GM18502 (cell line): ENCODE measurements around the gene LGR4.

ENCODE experiments used
- ATAC-seq: cut with Tn5 transposase; IDR thresholded peaks from one replicate; pipeline ENCODE4 v1.9.1; 2021; ENCODE audit warnings: mild to moderate bottlenecking; ENCODE audit not compliant: unreplicated experiment, poor library complexity

Gene LGR4

DNA sequence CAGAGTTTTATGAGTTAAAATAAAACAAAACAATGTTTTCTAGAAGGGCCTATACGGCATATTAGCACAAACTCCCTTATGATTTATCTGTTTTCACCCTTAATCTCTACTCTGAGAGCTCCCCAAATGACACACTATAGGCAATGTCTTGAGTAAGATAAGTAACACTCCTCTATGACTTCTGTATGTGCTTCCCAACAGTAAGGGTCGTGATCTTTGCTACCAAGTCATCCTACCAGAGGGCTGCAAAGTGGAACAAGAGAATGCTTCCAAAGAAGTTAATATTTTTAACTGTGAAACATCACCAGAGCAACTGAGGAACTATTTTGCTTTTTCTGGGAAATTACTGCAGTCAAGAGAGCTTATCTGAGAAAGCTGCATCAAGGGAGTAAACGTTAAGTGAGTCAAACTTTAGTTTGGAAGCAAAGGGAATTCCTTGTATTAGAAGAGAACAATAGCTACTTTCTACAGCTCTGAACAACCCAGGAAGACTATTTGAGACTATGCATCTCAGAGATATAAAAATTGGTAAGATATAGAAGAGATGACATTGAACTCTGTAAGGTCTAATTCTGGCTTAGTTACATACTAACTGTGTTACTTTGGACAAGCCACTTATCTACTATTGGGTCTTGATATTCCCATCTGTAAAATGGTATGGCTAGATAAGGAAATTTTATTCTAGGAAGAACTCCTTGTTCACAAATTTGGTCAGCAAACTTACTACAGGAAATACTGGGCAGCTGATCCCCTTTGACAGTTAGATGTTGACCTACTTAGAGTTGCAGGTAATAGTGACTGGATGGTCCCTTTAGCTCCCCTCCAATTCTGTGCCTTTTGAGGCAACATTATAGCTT lies 65.9 kb downstream of the LGR4 start:
- no peak for ATAC-seq

DNA sequence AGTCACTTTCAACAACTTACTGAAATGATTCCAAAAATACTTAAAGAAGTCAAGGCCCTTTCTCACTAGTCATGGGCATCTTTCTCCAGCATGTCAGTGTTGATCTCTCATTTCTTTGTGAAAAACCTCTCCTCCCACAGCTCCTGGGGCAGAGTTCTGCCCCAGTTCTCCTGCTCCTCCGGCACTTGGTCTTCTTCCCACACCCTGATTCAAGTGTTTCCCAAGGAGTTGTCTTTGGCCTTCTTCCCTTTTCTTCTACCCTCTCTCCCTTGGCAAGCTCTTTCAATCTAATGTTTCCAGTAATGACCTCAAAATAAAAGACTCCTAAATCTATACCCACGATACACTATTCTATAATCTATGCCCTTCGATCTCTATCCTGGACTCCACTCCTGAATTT lies 67.5 kb downstream of the LGR4 start:
- no peak for ATAC-seq

DNA sequence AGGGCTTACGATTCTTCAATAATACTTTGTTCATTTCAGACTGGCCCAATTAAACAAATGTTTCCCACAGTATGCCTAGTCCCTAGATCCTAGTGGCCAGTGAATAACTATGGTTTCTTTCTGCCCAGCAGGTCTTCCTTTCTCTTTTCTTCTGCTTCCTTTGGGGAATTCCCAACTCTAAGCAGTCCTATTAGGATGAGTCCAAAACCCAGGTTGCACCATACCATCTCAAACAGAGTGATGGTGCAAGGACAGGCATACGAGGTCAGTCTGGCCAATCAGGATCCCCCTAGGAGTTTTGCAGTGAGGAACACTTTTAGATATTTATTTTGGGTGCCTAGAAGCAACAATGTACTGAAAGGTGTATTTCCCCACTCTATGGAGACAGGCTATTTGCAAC lies 68.2 kb downstream of the LGR4 start:
- ATAC-seq: no peak

DNA sequence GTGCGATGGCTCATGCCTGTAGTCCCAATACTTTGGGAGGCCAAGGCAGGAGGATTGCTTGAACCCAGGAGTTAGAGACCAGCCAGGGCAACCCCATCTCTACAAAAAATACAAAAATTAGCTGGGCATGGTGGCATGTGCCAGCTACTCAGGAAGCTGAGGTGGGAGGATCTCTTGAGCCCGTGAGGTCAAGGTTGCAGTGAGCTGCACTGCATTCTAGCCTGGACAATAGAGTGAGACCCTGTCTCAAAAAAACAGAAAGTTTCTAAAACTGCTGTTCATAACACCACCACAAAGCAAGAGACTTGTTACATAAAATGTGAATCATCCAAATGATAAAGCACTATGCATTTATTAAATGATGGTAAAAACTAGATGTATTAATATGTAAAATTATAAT lies 69.4 kb downstream of the LGR4 start:
- no peak for ATAC-seq

DNA sequence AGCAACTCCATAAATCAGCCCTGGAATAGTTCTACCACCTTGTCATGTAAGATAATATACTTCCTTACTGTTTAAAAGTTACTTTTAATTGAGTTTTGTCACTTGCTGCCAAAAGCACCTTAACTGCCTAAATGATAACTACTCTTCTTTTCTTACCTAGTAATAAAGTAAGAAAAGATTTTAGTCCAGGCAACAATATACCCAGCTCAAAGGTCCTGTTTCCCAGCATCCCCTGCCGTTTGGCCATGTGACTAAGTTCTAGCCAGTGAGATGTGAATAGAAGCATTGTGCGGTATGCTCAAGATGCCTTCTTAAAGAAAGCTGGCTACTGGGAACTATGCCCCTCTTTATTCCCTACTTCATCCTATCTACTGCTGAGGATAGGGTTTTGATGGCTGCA lies 70.1 kb downstream of the LGR4 start:
- no peak for ATAC-seq

DNA sequence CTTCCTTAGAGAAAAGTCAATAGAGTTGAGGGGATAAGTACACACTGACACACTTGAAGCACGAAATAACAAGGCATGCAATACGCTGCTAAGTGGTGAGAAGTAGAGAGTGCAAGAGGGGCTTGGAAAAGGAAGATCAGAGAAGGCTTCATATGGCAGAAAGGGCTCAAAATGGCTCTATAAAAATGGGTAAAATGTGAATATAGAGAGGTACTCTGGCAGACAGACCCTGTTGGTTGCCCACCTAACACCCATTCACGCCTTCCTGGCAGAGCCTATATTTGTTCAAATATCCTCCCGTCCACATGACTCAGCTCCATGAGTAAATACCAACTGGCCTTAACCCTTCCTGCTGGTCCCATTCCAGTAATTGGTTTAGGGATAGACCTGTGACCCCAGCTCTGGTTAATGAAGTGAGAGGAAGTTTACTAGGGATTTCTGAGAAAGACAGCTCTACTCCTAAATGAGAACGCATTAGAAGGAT lies 70.7 kb downstream of the LGR4 start:
- ATAC-seq: no peak

DNA sequence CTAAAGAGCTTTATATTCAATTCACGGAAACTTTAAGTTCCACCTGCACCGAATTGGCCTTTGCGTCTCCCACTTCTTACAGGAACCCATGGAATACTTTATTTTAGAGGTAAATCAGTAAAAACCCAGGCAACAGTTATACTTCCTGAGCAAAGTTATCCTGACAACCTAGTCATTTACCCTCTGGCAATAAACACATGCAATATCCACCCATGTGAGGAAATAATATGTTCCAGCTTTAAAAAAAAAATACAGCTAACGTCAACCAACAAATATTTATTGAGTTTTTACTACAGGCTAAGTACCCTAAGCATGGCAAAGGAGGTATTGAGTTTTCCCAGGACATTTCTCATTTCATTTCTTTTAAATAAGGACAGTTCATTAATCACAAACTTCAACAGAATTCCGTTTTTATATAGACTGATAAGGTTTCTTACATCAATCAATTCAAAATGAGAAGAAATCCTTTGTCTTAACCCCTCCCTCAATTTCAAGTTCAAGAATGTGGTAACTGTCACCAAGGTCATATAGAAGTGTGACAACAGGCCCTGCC lies 71.2 kb downstream of the LGR4 start:
- ATAC-seq: no peak

DNA sequence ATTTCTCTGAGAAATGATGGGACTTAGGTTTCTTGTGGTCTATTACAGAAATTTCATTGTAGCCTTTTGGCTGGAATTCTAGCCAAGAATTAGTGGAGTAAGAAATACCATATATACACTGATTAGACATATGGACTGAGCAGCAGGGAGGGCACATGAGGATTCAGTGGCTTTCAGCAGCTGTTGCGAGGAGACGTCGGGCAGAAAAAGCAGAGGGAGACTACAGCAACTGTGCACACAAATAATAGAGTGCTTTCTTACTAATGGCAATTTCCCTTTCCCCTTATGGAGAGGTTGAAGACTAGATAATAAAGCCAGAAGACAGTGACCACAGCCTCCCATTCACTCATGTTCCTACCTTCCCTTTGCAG lies 74.2 kb downstream of the LGR4 start:
- no peak for ATAC-seq

DNA sequence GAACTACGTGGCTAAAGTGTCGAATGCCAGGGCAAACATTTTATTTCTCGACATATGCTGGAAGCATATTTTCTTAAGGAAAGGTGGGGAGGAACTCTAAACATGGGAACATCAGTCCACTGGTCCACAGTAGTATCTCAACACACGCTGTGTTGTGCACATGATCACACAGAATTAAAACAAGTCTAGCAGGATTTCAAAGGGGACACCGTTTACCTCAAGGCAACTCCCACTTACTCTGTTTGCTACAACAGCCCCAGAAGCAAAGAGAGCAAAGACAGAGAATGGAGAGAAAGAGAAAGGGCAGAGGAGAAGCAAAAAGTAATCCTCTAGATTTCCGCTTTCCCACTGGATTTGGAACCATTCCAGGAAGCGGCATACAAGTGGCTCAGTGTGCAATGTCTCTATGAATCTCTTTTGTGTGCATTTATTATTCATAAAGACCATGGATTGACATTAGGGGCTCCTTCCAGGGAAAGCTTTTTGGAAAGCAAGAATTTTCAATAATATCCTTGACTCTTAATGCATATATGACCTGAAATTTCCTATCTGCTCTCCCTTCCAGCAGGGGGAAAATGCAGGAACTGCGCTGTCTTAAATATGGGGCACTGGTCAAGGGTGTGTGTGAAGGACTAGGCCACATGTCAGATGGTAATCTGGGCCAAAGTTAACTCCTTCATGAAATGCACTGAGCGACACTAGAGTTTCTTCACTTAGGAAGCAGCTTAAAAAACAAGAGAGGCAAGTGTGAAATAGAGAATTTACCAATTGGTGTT lies 74.8 kb downstream of the LGR4 start:
- no peak for ATAC-seq

DNA sequence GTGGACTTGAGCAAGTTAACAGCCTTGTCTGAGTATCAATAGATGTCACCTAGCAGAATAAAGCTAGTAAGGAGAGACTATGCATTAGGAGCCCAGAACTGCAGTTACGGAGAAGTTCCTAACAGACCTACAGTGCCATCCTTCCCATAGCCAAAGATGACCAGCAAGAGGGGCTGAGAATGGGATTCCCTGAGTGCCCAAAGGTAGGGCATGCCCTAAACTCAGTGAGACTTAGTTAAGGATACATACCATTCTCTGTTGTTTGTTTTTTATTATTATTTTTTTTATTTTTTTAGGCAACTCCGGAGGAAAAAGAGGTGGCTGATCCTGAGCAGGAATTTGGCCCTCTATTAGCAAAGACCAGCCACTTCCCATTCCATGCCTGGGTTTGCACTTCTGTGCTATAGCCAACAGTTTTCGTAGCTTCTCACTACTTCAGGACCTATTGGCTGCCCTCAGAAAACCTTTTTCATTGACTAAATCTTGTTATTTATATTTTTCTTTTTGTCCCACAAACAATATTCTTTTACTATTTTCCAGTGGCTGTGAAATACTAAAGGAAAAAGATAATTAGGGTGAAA lies 76.2 kb downstream of the LGR4 start:
- ATAC-seq: no peak

DNA sequence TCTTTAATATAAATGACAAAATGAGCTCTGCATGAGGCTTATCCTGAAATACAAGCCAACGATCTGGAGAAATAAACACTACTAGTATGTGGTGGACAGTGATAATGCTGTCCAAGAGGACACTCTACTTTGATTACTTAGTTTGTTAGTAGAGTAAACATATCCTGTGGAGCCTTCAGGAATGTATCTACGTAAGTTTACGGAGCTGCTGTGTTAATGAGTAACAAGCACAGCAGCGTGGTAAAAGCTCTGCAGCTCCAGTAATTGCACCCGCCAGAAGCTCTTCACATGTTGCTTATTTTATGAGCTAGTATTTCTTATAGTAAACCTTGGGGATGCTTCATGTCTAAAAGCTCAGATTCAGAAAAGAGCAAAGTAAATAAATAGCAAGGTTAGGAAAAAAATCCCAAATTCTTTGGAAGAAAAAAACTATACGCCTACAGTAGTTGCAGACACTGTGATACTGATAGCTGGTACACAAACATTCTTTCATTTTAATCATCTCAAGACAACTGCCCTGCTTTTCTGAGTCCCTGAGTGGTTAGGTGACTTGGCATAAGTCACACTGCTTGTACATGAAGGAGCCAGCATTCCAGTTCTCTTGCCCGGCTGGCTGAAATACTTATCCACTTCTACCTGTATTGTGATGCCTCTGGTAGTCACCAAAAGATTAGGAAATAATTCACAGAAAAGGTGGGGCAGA lies 76.9 kb downstream of the LGR4 start:
- no peak for ATAC-seq

DNA sequence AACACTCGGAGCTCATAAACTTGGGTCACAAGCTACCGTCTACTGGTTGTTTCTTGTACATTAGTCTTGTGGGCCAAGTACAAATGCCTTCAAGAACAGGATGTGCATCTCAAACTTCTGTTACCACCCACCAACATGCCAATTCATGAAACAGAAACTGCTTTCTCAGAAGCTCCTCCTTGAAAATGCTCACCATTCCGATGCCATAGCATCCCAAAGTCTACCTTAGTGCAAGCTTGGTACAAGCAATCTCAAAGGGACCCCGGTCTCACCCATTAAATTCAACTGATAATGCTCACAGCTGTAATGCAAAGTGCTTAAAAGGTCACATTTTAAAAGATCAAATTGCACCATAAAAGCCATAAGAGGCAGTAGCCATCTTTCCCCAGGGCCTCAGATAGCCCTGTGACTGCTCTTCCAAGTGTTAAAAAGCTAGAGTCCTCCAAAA lies 77.8 kb downstream of the LGR4 start:
- no peak for ATAC-seq

DNA sequence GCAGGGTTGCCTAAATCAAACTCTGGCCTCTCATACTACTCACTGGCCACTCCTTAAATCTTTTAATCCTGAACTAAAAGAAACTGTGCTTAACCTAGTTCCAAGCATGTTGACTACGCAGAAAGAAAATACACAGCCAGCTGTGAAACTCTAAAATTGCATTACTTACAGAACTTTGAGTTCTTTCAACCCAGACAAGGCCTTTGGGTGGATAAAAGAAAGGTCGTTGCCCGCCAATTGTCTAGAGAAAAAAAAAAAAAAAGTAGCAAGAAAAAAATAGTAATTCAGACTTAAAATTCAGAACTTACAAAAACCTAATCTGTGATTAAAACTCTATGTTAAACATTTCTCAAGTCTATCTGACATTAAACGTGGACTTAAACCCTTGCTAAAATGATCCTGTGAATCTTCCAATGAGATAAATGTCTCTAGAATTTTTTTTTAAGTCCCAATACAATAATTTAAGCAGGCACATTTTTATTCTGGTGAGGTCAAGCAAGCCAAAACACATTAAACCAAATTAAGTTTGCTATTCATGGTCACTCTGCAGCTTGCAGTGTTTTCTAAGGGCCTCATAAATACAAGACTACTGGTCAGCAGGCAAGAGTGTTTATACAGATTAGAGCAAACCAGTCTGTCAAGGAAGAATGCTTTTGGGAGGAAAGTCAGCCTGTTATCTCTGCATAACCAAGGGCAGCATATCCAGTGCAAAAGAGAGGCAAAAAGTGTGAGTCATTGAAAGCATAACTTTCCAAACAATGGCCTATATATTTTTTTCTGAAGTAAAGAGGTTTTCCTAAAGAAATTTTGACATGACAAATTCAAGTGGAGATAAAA lies 80.1 kb downstream of the LGR4 start:
- no peak for ATAC-seq

DNA sequence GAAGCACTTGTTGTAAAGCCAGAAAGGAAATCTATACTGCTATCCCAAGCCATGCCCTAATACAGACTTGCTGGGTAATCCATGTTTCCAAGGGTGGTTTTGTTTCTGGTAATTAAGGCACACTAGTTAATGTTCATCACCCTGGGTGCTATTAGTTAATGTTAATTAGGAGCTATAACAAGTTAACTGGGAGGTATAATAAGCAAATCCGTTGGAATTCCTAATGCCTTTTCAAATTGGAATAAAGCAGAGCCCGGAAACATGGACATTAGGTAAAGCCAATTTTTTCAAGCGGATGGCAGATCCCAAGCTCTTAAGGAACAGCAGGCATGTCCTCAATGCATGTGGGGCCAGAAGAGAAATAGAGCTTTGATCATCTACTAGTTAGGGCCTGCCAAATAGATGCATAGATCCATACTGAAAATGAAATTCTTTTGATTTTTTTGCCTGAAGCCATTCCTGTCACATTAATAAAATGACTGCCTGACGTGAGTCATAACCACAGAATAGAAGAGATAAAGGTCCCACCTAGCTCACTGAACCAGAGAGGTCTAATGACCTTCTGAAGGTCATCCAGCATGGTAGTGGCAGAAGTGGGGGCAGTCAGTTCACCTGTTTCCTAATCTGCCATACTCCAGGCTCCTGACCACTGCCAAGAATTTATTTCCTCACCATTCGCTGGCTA lies 81.1 kb downstream of the LGR4 start:
- ATAC-seq: no peak

DNA sequence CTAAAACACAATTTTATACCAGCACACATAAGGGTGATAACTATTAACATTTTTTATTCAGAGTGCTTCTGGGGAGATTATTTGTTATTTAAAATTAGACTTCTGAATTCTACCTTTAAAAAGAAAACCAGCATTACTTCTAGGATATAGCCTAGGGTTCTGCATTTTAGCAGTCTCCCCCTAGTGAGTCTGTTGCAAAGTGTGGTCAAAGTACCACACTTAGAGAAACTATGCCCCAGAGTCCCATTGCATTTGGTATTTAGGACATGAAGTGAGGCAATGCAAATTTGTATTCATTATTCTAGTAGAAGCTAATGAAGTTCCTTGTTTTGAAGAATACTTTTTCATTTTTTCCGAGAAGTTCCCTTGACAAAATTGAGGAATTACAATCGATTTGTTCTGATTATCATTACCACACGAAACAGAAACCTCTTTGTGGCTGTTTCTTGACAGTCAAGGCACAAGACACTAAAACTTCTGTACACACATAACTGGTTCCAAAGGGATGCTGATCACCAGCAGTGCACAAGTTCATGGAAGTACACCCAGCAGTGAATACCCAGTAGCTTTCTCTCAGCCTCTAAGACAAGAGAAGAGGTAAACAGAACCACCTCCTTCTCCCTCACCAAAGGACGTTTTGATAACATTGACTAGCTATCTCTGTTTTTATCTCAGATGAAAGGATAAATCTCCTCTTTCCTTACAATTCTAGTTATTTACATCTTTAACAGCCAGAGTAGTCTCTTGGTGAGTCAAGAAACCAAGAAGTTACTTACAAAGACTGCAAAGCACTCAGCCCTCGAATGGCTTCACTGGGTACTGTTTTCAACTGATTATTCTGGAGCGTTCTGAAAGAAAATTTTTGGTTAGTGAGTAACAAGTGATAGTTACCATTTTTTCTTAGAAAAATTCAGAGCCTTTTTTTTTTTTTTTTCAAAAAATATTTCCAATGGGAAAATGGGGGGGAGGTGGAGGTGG lies 82.0 kb downstream of the LGR4 start:
- ATAC-seq: no peak

DNA sequence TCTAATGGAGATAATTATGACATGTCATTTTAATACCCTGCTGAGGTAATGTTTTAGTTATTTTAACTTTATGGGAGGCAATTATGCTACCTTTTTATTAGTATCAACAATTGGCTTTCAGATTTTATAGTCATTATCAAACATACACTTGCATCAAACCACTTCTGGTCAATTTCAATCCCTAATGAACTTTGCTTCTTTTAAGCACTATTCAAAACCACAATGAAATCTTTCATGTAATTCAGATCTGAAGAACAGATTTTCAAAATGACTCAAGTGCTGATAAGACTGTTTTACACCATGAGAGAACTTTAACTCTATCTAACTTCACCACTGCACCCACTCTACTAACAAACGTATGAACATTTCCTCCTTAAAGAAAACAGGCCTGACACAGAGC lies 83.7 kb downstream of the LGR4 start:
- ATAC-seq: no peak

DNA sequence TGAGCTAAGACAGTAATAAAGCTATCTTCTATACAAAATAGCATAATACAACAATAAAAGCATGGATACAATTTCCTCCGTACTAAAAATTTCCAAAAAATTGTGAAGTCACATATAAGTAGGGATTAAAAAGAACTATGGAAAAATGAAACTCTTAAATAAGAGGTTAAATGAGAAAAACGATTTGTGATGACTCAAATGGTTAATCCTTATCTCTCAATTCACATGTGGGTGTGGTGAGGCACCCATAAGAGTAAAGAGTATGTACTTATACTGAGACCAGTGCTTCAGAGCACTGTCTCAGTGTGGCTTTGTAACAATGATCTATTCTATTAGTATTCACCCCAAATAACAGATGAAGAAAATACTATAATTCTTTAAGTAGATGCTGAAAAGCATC lies 84.6 kb downstream of the LGR4 start:
- ATAC-seq: no peak

DNA sequence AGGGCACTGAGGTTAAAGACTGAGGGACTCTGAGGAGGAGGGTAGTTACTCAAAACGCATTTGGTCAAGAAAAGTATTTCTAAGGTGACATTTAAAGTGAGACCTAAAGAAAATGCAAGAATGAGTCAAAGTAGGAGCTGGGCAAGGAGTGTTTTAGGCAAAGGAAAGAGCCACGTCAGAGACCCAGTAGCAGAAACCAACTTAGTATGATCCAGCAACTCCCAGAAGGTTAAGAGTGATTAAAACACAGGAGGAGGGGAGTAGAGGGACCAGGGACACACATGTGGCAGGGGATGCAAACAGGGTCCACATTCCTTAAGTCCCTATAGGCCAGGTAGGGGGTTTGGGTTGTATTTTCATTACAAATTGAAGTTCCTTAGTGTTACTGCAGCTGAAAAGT lies 85.2 kb downstream of the LGR4 start:
- no peak for ATAC-seq
